Epithelial cell of proximal tubule (primary cell): Measurements from ENCODE around the gene MANSC4. TPM values are rescaled to one million over a fixed set of nuclear protein-coding genes. Genes with fewer than 3 reads are reported as not detected.
"Not testable (repeated sequence)": the region's sequence is repeated elsewhere in the genome, so short reads cannot be mapped to it uniquely, and the experiment has no call there.

Experiments
- DNase-seq: peaks from one replicate; pipeline ENCODE4 v3.0.0-alpha.2; 2011; ENCODE audit warnings: low read depth
- H3K4me3 ChIP-seq: 2 replicates; pipeline ENCODE4 v1.5.1; 2011; ENCODE audit warnings: low read depth, mild to moderate bottlenecking, low read length
- CTCF ChIP-seq: conservative IDR thresholded peaks from 2 replicates; pipeline ENCODE4 v1.5.1; 2012; ENCODE audit warnings: low read depth, mild to moderate bottlenecking, low read length
- total RNA-seq: library from RNA; depleted of rRNA; stranded (reverse); fragments of >200 nt; gene quantifications from 2 replicates; pipeline ENCODE4 v1.2.3, GENCODE V29; 2015

MANSC4 gene
- total RNA-seq, 1 donor from 2014 or later, result not detected

GRCh38 chr12:27766587-27766986 is 13.4 kb downstream of the MANSC4 start:
- DNase-seq, result no peak
- no peak overlapping the region for H3K4me3 ChIP-seq
- no peak for TF ChIP-seq CTCF

- no peak overlapping the region for H3K4me3 ChIP-seq
- no peak for DNase-seq
- TF ChIP-seq CTCF, result no peak
Observed at GRCh38 chr12:27762757-27763156, 17.3 kb downstream of the MANSC4 start.

- TF ChIP-seq CTCF, result no peak
- no peak overlapping the region for H3K4me3 ChIP-seq
- DNase-seq, result no peak
Observed at GRCh38 chr12:27756670-27757195, 23.3 kb downstream of the MANSC4 start.

GRCh38 chr12:27754795-27755194 is 25.2 kb downstream of the MANSC4 start:
- no peak for TF ChIP-seq CTCF
- DNase-seq, result no peak
- no peak overlapping the region for H3K4me3 ChIP-seq

GRCh38 chr12:27751386-27752047 is 28.5 kb downstream of the MANSC4 start:
- TF ChIP-seq CTCF, result no peak
- no peak overlapping the region for H3K4me3 ChIP-seq
- peak; percentile 44 for DNase-seq

GRCh38 chr12:27747111-27747820 is 32.8 kb downstream of the MANSC4 start:
- TF ChIP-seq CTCF, result no peak
- peak; percentile 55 for DNase-seq
- no peak overlapping the region for H3K4me3 ChIP-seq

GRCh38 chr12:27745734-27746133 is 34.3 kb downstream of the MANSC4 start:
- DNase-seq, H3K4me3 ChIP-seq: not testable (repeated sequence)
